ENCODE measurements around the gene SHROOM2.

GRCh38 chrX:9765072-9765736, 21.0 kb upstream of the SHROOM2 start:
- TF ChIP-seq CTCF (IDR thresholded peaks at IDR 0.05 in 4 of 5, conservative IDR thresholded peaks at IDR 0.05 in 1 of 5) (no peak), POLR2A (IDR thresholded peaks at IDR 0.05) (no peak)
